MG63 (cell line): Measurements from ENCODE around the gene C7. TPM values are rescaled to one million over a fixed set of nuclear protein-coding genes. Genes with fewer than 3 reads are reported as not detected.
A peak's percentile ranks its signal among the peaks of the same experiment; 100 is the strongest.

Source experiments
- DNase-seq: peaks from one replicate; pipeline ENCODE4 v3.0.0-alpha.2; 2020
- H3K27me3 ChIP-seq: fragments of 250-450 bp; sonication (Bioruptor Pico); 2 replicates; pipeline ENCODE4 v1.5.1; 2020; ENCODE audit warnings: mild to moderate bottlenecking, moderate library complexity
- H3K36me3 ChIP-seq: fragments of 250-450 bp; sonication (Bioruptor Pico); 2 replicates; pipeline ENCODE4 v1.5.1; 2020; ENCODE audit warnings: mild to moderate bottlenecking, moderate library complexity
- H3K4me3 ChIP-seq: fragments of 250-450 bp; sonication (Bioruptor Pico); 2 replicates; pipeline ENCODE4 v1.5.1; 2020; ENCODE audit warnings: mild to moderate bottlenecking, moderate library complexity
- H3K9me3 ChIP-seq: fragments of 250-450 bp; sonication (Bioruptor Pico); 2 replicates; pipeline ENCODE4 v1.5.1; 2020; ENCODE audit warnings: mild to moderate bottlenecking, moderate library complexity
- total RNA-seq: library from RNA; depleted of rRNA; stranded (reverse); fragments of >200 nt; shearing (Covaris generic); gene quantifications from 2 replicates; pipeline ENCODE4 v1.2.3, GENCODE V29; 2014; ENCODE audit warnings: low replicate concordance

Gene C7
- total RNA-seq, 1 experiment from 2014 or later, result not detected

DNA sequence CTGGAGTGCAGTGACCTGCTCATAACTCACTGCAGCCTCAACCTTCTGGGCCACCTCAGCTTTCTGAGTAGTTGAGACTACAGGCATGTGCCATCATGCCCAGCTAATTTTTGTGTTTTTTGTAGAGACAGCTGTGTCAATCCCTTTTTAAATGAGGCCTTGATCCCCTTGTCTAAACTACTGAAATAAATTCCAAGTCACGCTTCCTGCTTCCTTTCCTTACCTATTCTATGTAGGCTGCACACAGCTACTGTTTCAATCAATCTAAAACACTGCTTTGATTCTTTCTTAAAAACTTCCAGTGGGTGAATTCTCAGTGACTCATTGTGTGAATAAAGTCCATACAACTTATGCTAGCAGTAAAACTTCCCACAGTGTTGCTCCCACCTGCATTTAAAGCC, 2.9 kb upstream of the C7 start:
- Histone ChIP-seq H3K36me3 (no peaks in the 10 kb centered on the region), H3K27me3 (no peaks in the 10 kb centered on the region; the same call in 1 of the 2 replicates), H3K9me3 (no peaks in the 10 kb centered on the region), H3K4me3 (no peak overlapping the region)
- DNase-seq, result no peak

DNA sequence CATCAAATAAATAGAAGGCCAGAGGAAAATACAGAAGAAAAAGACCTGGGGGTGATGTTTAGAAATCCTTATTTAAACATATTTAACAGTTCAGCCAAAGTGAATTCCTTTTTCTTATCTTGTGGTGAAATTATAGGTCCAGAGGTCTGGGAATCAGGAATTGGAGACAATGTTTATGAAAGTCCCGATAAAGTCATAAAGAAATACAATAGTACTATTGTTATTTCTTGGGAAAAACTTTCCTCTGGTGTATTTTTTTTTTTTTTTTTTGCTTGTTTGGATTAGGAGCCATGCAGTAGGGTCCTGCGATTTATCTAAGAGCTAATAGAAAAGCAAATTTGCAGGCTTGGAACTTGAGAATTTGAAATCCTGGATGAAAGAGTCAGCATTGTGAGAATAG, 426 bp downstream of the C7 start:
- no peaks in the 10 kb centered on the region; the same call in 1 of the 2 replicates for H3K27me3 ChIP-seq

DNA sequence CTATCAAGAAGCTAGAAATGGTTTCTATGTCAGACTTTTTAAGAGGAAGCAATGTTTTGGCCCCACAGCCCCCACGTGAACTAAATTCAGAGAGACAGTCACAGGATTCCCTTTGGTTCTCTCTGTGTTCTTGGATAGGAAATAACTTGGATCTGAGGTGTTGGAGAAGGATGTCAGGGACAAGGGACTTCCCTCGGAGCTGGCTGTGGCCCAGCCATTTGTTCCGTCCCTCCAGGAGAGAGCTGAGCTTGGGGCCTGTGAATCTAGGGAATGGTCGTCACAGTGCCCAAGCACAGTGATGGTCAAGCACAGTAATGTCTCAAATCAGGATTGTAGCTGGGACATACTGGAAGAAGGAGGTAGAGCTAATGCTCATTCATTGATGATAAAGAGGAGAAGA, 2.0 kb downstream of the C7 start:
- no peak for DNase-seq
- Histone ChIP-seq H3K27me3 (no peaks in the 10 kb centered on the region; the same call in 1 of the 2 replicates), H3K4me3 (no peak overlapping the region)

More for the DNA sequence above, 426 bp downstream of the C7 start:
- Histone ChIP-seq H3K36me3 (no peaks in the 10 kb centered on the region), H3K4me3 (no peak overlapping the region), H3K9me3 (no peaks in the 10 kb centered on the region; the same call in 1 of the 2 replicates)
- no peak for DNase-seq

DNA sequence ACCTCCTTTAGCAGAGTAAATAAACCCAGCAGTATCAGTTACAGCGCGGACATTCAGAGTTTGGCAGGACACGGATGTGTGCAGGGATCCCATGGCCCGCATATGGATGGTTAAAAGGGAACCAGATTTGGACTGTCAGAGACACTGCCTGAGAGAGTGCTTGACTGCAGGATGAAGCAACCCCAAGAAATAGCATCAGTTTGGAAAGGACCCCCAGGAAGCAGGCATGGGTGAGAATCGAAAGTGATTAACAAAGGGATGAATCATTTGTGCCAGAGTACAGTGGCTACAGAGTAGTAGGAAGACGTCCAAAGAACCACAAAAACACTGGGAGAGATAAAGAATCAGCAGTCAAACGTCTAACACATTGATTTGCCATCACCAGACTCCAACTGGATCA, 5.5 kb downstream of the C7 start:
- Histone ChIP-seq H3K36me3 (no peaks in the 10 kb centered on the region), H3K9me3 (no peaks in the 10 kb centered on the region; the same call in 1 of the 2 replicates), H3K27me3 (no peaks in the 10 kb centered on the region), H3K4me3 (no peak overlapping the region; the same call in 1 of the 2 replicates)
- peak; percentile 7 for DNase-seq

More for the DNA sequence above, 2.0 kb downstream of the C7 start:
- Histone ChIP-seq H3K36me3 (no peaks in the 10 kb centered on the region), H3K9me3 (no peaks in the 10 kb centered on the region; the same call in 1 of the 2 replicates)

DNA sequence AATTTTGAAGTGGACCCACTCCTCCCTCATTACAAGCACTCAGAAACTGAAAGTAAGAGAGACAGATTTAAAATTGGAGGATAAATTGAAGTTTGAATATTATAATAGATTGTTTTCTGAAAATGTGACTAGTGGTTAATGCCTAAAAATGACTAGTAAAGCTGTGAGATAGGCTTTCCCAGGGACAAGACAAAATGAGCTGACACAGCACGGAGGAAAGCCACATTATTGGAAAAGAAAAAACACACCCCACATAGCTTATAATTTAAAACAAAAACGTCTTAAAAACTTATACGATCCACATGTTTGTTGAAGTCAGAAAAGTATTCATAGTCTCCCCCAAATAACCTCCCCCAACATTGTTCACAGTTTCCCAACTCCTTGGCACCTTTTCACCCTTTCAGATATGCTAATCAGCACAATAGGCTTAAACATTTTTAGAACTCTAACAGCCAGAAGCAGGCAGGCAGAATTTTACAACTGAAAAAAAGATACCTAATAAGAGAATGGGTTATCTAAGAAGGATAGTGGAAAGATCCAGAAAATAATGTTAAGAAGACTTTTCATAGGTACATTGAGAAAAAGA, 6.1 kb downstream of the C7 start:
- Histone ChIP-seq H3K4me3 (no peak overlapping the region; the same call in 1 of the 2 replicates), H3K27me3 (no peaks in the 10 kb centered on the region), H3K9me3 (no peaks in the 10 kb centered on the region; the same call in 1 of the 2 replicates), H3K36me3 (no peaks in the 10 kb centered on the region)
- no peak for DNase-seq

DNA sequence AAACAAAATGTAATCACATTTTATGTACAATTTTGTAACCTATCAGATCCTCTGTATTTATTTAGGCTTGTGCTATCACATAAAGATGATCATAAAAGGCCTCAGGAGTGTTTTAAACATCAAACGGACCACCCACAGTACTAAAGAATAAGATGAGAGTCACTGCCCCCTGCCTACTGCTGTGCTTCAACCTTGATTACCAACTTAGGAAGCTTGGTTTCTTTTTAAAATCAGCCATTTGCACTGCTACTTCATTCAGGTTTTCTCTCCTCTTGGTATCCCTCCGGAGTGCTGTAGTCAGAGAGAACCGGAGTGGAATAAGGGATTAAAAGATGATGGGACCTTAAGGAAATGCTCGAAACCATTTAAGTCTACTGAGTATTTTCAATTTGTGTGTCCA, 6.9 kb downstream of the C7 start:
- Histone ChIP-seq H3K36me3 (no peaks in the 10 kb centered on the region), H3K27me3 (no peaks in the 10 kb centered on the region), H3K9me3 (no peaks in the 10 kb centered on the region; the same call in 1 of the 2 replicates), H3K4me3 (no peak overlapping the region)
- DNase-seq, result no peak

DNA sequence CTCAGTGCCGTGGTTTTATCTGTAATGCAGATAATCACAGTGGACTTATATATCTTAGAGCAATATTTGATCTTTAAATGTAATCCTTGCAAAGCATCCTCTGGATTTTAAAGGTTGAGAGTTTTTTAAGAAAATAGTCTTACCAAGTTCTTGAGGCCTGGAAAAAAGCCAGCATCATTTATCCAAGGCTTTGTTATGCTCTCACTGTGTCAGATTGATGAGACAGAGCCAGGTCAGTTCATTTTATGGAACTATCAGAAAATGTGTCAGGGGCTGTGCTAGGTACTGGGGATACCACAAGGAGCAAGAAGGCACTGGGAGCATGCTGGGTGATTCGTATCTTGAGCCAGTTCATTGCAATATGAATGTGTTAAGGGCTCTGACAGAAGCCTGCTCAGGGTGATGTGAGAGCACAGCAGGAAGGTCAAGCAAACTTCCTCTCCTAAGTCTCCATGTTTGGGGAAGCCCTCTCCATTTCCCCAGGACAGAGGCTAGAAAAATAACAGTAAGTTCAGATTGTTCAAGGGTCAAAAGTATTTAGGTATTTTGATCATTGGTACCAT, 19.7 kb downstream of the C7 start:
- H3K9me3 ChIP-seq, result peaks cover 12% of the 10 kb centered on the region
- H3K27me3 ChIP-seq, result no peaks in the 10 kb centered on the region
- DNase-seq, result no peak
- H3K4me3 ChIP-seq, result no peak overlapping the region
- no peaks in the 10 kb centered on the region for H3K36me3 ChIP-seq

DNA sequence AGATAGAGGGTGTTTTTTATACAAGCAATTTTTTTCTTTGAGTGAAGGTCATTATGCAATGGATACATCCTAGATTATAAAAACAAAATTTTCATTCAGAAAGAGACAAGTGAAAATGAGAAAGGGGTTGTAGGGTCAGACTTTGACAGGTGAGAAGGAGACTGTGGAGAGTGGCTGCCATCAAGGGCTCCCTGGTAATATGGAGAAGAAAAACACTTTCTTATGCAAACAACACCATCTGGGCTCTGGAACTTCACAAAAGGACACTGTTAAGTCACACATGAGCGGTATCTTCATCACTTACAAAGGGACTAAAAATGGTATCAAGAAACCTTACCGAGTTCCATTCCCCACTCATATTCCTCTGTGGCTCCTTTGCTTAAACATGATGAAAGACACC, 23.5 kb downstream of the C7 start:
- no peaks in the 10 kb centered on the region for H3K9me3 ChIP-seq
- H3K4me3 ChIP-seq, result no peak overlapping the region
- no peak for DNase-seq
- H3K27me3 ChIP-seq, result no peaks in the 10 kb centered on the region
- H3K36me3 ChIP-seq, result no peaks in the 10 kb centered on the region

DNA sequence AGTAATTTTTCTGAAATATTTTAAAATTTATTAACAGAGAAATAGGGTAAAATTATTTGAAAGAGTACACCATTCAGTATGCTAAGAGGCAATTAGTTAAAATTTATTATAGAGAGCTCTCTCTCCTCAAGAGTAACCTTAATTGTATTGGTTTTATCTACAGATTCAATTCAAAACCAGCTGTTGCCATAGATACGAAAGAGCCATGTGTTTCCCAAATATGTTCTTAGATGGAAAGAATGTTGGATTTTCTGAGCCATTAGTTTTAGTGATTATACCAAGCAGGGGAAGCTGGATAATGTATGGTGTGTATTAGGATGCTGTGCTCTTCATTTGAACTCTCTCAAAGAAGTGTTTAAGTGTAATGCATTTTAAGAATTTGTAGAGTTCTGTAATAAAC, 27.8 kb downstream of the C7 start:
- Histone ChIP-seq H3K4me3 (no peak overlapping the region), H3K9me3 (no peaks in the 10 kb centered on the region)

DNA sequence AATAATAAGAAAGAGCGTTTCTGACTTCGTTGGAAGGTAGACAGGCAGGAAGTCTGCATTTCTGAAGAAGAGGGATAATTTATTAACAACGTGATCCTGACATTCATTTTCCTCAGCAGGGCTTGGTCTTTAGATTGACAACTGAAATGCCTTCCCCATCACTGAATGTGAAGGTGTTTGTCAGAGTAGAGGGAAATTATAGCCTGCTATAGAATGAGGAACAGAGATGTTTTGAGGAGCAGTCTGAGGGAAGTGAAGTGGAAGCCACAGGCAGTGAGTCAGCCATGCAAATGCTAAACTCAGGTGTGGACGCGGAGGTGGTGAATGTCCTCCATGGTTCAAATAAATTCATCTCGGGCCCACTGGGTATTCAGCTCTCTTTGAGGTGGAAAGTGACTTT, 30.5 kb downstream of the C7 start:
- DNase-seq, result no peak

More for the DNA sequence above, 27.8 kb downstream of the C7 start:
- Histone ChIP-seq H3K27me3 (no peaks in the 10 kb centered on the region; the same call in 1 of the 2 replicates), H3K36me3 (no peaks in the 10 kb centered on the region)
- DNase-seq, result no peak

DNA sequence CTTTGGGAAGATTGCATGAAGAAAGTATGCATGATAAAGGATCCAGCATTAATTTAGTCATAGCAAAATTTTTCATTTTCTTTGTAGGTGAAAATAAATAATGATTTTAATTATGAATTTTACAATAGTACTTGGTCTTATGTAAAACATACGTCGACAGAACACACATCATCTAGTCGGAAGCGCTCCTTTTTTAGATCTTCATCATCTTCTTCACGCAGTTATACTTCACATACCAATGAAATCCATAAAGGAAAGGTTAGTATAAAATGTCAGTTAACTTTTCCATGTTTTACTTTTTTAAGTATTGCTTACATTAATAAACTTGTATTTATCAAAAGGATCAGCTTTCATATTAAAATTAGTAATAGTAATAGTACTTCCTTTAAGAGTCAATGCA, 35.8 kb downstream of the C7 start:
- H3K4me3 ChIP-seq, result no peak overlapping the region
- H3K36me3 ChIP-seq, result no peaks in the 10 kb centered on the region
- H3K9me3 ChIP-seq, result no peaks in the 10 kb centered on the region
- DNase-seq, result no peak
- H3K27me3 ChIP-seq, result peaks cover 8% of the 10 kb centered on the region

More for the DNA sequence above, 30.5 kb downstream of the C7 start:
- Histone ChIP-seq H3K4me3 (no peak overlapping the region), H3K9me3 (no peaks in the 10 kb centered on the region), H3K36me3 (no peaks in the 10 kb centered on the region), H3K27me3 (no peaks in the 10 kb centered on the region; the same call in 1 of the 2 replicates)

DNA sequence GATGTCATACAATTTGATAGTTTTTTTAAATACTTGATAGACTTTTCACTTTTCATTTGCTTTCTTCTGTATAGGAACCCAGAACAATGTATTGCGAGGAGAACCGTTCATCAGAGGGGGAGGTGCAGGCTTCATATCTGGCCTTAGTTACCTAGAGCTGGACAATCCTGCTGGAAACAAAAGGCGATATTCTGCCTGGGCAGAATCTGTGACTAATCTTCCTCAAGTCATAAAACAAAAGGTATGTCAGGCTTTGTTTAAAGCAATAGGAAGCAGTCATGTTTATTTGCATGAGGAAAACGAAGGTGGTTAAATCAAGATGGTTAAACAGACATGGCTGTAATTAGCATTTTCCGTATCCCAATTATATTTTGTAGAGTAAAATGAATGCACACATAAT, 46.0 kb downstream of the C7 start:
- Histone ChIP-seq H3K36me3 (no peaks in the 10 kb centered on the region), H3K4me3 (no peak overlapping the region), H3K9me3 (no peaks in the 10 kb centered on the region), H3K27me3 (no peaks in the 10 kb centered on the region)
- DNase-seq, result no peak

DNA sequence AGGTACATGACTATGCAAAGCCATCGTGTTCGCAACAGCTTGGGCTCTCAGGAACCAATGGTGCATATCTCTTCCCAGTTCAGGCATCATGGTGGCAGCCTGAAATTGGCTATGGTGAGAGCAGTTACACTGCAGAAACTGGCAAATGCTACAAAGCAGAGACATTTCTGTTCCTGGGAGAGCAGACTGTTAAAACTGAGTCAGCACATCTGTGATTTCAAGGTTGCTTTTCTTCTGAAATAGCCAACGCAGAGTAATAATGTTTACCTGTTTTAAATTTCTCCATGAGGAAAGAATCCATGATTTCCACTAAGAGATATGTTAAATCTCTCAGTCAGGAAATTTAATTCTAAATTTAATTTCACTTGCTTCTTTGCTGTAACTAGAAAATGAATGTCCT, 47.8 kb downstream of the C7 start:
- no peak for DNase-seq

DNA sequence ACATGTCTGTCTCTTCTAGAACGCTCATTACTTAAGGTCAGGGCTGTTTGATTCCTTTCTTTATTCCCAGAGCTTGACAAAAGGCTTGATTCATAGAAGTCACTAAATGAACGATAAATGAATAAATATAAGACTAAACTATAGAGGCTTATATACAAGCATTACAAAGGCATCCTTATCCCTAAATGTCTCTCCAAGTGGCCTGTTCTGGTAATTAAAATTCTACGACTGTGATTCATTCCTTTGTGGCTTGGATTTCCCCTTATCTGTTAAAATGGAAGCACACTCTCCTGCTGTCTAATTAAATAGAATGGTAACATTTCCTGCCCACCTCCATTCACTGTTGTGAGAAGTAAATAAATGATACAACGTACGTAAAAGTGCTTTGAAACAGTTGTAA, 49.5 kb downstream of the C7 start:
- H3K9me3 ChIP-seq, result no peaks in the 10 kb centered on the region
- no peak for DNase-seq
- no peaks in the 10 kb centered on the region for H3K36me3 ChIP-seq
- H3K27me3 ChIP-seq, result no peaks in the 10 kb centered on the region
- no peak overlapping the region for H3K4me3 ChIP-seq

More for the DNA sequence above, 47.8 kb downstream of the C7 start:
- H3K9me3 ChIP-seq, result no peaks in the 10 kb centered on the region
- no peaks in the 10 kb centered on the region for H3K27me3 ChIP-seq
- no peaks in the 10 kb centered on the region for H3K36me3 ChIP-seq
- H3K4me3 ChIP-seq, result no peak overlapping the region

DNA sequence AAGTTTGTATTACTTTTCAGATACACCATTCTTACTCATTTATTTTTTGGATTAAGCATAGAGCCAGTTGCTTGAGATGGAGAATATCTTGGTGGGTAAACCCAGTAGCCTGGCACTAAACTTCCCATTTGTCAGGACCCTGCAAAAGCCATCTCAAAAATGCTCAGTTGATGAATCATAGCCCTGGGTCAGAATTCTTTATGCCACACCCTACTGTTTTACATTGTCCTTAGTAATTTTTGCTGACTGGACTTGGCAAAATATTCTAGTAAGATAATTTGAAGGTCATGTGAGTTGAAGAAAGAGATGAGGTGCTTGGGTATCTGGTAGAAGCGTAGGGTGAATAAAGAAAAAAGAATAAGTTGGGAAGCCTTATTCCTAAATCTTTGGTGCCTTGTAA, 50.7 kb downstream of the C7 start:
- H3K9me3 ChIP-seq, result no peaks in the 10 kb centered on the region
- no peak overlapping the region for H3K4me3 ChIP-seq
- no peaks in the 10 kb centered on the region for H3K27me3 ChIP-seq
- H3K36me3 ChIP-seq, result no peaks in the 10 kb centered on the region
- DNase-seq, result no peak

DNA sequence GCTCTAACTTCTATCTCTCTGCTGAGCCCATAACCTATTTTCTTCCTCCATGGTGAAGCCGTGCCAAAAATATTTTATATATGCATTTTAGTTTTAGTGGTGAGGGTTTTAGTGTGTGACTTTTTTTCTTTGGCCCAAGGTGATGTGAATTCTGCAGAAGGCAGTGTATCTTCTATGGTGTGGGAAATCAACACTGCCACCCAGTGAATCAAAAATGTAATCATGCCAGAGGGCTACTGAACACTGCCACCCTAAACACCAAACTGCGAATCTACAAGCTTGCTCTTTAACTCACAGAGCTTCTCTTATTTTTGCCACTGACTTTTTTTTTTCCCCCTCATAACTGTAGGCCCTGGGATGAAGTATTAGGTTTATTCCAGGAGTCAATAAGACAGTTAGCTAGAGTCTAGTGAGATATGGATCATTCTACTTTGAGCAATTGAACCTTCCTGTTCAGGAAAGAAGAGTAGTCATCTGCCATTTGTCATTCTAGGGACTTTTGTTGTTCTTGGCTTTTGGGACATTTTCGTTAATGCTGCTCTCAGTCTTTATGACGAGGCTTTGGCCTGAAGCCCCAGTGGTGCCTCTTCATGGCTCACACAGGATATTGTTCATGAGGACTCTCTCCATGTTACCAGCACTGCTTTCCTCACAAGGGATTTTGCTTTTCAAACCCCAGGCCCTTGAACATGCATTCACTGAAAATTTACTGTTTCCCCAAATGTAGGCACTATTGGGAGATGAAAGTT, 53.1 kb downstream of the C7 start:
- H3K36me3 ChIP-seq, result no peaks in the 10 kb centered on the region
- H3K27me3 ChIP-seq, result no peaks in the 10 kb centered on the region
- peak; percentile 29 for DNase-seq
- H3K4me3 ChIP-seq, result no peak overlapping the region
- no peaks in the 10 kb centered on the region for H3K9me3 ChIP-seq

DNA sequence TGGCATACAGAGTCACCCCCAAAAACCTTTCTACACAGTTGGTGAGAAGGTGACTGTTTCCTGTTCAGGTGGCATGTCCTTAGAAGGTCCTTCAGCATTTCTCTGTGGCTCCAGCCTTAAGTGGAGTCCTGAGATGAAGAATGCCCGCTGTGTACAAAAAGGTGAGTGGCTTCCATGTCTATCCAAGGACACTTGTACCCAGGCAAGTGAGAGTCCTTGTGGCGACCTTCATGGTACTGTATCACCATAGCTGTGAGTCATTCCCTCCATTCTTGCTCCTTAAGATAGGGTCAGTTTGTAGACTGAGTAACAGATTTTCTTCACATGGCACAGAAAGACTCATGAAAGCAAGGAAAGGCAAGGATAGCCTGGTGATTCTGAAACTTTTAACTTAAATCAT, 63.1 kb downstream of the C7 start:
- Histone ChIP-seq H3K27me3 (no peaks in the 10 kb centered on the region), H3K36me3 (no peaks in the 10 kb centered on the region), H3K4me3 (no peak overlapping the region), H3K9me3 (no peaks in the 10 kb centered on the region)
- DNase-seq, result no peak
